Stimulated activated CD8-positive, alpha-beta memory T cell treated with anti-CD3 and anti-CD28 coated beads, Interleukin-4, amount 100 ng/mL, for 48 hours (primary cell): ENCODE data around the gene SCNM1.
"Not testable (repeated sequence)": the region's sequence is repeated elsewhere in the genome, so short reads cannot be mapped to it uniquely, and the experiment has no call there.

Source experiments
- DNase-seq: peaks from one replicate; pipeline ENCODE4 v3.0.0-alpha.2; 2020

Gene SCNM1

DNA sequence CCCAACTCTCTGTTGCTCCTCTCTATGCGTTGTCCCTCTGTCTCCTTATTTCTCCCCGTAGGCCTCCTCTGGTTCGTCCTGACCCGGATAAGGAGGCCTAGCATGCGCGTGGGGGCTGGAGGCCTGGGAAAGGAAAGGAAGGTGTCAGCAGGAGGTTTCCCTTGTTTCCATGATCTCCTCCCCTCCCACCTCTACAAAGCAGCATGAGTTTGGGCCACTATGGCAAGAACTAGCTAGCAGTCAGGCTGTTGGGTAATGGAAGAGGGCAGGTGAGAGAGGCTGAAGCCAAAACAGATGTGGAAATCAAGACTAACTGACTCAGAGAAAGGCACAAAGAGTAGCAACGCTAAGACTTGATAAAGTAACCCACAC is 18.8 kb upstream of the SCNM1 start:
- DNase-seq: peak; percentile 32

DNA sequence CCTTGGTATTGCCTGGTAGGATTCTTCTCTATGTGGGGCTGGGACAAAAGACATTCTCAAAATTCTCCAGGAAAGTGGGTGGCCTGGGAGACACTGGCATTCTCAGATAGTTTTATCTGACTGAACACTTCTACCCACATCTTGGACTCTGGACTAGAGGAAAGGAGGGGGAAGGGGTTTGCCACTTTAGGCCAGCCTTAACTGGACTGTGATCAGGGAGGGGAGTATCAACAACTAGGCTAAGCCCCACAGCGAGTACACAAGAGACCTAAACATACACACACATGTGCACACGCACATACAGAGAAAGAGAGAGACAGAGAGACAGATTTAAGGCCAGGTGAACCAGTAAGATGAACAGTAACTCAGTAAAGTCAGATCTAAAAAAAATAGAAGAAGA is 18.3 kb upstream of the SCNM1 start:
- DNase-seq: no peak

DNA sequence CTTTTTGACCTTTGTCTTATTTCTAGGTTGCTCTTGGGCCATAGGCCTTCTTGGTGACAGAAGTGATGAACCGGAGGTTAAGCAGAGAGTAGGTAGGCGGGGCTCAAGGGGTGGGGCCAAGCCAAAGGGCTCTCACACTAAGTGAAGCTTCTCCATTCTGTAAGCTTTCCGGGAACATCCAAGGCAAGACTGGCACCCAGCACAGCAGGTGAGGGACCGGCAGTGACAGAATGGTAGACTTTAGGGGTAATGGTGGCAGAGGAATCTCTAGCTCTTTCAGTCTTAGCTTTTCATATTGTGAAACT is 9.5 kb upstream of the SCNM1 start, which contains the start of gene TNFAIP8L2:
Gene TNFAIP8L2 (plus strand): TSS at position 135 of the 305 bp plus-strand sequence. CDS start 2,049 bp downstream, outside the sequence.
- peak; percentile 88 for DNase-seq

DNA sequence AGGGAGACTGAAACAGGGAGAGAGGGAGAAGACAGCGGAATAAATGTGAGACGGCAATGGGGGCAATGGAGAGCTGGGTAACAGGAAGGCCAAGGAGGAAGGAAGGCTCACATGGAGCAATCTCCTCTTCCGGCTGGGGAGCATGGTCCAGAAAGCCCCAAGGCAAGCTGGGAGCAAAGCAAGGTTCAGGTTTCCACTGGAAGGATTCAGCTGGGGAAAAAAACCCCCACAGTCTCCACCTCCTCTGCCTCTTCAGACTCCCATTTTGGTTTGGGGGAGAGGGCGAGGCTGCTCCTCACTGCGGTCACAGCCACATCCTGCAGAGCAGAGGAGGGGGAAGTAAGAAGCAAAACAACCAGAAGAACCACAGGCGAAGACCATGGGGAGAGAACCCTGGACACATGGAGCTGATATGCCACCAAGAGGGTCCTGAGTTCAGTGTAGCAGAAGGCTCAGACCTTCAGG is 8.8 kb upstream of the SCNM1 start:
- DNase-seq: peak; percentile 73

DNA sequence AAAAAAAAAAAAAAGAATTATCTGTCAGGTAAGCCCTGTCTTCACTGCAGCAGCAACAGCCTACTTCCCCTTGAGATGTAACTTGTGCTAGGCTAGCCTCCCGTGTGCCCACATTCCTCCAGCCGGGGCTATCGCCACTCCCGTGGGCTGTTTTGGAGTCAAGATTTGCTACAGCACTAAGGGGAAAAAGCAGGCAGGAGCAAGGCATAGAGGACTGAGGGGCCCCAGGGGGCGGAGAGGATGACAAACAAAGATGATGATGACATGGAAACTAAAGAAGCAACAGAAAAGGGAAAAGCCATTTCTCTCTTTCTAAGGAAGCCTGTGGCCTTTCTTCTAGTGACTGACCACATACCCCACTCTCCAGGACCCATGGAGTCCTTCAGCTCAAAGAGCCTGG is 7.6 kb upstream of the SCNM1 start:
- peak; percentile 79 for DNase-seq

DNA sequence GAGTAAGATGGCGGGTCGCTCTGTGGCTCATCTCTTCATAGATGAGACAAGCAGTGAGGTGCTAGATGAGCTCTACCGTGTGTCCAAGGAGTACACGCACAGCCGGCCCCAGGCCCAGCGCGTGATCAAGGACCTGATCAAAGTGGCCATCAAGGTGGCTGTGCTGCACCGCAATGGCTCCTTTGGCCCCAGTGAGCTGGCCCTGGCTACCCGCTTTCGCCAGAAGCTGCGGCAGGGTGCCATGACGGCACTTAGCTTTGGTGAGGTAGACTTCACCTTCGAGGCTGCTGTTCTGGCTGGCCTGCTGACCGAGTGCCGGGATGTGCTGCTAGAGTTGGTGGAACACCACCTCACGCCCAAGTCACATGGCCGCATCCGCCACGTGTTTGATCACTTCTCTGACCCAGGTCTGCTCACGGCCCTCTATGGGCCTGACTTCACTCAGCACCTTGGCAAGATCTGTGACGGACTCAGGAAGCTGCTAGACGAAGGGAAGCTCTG is 7.1 kb upstream of the SCNM1 start:
- peak; percentile 48 for DNase-seq

DNA sequence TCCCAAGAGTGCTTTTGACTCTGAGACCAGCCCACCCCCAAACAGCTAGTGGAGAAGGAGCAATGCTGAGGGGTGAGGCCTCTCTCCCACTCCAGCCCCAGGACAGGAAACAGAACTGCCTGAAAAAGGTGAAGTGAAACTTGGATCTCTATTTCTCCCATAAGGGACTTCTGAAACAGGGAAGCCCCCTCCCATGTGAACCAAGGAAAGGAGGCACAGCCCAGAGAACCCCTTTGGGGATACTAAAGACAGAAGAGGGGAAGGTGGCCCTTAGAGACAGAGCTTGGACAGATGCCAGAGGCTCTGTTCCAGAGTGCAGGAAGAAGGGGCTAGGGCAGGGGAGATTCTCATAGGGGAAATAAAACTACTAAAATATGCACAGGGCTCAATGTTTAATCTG is 6.6 kb upstream of the SCNM1 start:
- no peak for DNase-seq

DNA sequence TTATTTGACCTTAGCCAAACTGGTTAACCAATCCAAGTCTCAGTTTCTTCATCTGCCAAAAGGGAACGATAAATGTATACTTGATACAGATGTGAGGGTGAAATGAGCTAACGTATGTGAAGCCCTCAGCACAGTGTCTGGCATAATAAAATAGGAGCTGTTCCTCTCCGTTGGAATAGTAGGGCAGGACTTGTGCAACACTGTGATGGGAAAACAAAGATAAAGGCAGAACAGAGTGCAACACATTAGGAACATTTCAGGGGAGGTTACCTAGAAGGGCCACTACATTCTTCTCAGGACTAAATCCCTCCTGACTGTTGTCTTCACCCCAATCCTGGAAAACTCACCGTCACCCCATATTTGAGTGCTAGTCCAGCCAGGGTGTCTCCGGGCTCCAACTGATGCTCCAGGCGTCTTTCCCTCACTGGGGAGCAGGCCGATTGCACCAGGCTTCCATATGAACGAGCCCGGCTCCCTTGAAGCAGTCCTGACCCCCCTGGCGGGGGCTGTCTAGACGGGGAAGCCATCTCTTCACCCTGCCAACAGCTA is 1.1 kb upstream of the SCNM1 start:
- DNase-seq: no peak

DNA sequence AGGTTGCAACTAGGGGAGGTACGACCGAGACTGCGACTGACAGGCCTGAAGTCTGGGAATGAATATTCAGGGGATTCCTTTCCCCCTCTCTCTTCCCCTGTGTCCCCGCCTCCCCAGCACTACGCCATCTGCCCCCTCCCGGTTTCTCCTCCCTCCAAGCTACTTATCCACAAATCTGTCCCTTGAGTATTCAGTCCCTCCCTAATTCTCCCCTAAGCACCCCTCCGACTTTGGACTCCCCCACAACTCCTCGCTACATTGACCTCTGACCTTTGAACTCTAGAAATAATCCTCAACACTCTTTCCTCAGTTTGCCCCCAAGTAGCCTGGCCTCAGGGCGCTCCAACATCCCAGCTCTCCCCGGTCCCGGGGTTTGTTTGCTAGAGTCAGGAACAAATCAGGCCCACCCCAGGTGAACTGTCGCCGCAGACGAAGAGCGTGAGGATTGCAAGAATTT is 635 bp upstream of the SCNM1 start:
- peak; percentile 40 for DNase-seq

DNA sequence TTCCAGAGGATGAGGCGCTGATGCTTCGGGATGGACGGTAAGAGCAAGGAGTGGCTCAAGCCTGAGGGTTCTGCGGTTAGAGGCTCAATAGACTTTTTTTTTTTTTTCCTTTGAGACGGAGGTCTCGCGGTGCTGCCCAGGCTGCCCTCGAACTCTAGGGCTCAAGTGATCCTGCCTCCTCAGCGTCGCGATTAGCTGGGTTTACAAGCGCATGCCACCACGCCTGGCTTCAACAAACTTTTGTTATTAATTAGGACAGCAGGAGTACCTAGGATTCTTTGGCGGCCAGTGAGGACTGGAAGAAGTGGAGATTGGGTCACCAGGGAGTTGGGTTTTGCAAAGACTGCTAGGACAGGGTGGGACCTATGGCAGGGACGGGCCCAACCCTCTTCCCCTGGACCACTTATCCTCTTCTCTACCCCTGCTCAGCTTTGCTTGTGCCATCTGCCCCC is 587 bp downstream of the SCNM1 start:
- no peak for DNase-seq

DNA sequence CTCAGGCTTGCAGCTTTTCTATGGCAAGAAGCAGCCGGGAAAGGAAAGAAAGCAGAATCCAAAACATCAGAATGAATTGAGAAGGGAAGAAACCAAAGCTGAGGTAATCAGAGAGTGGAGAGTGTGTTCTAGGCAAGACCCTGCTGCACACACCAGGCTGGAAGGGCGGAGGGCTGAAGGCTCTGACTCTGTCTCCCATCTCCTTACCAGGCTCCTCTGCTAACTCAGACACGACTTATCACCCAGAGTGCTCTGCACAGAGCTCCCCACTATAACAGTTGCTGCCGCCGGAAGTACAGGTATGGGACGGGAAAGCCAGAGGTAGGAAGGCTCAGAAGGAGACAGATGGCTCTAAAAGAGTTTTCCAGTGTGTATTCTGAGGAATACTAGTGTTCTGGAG is 1.2 kb downstream of the SCNM1 start:
- no peak for DNase-seq

DNA sequence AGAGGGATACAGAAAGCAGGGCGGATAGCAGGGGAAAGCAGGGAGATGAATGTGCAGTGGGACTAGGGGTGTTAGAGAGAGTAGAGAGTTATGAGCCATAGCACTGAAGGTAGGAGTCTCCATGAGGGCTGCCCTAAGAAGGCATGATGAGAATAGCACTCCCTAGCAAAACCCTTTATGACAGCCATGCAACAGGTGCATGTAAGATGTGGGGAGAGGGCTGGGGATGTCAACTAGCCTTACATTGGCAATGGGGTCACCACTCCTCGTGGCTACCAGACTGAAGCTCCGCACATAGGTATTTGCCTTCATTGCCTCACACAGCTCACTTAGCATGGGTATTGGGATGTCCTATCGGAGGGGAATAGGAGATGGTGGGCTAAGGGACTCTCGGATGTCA is 5.2 kb downstream of the SCNM1 start:
- no peak for DNase-seq

DNA sequence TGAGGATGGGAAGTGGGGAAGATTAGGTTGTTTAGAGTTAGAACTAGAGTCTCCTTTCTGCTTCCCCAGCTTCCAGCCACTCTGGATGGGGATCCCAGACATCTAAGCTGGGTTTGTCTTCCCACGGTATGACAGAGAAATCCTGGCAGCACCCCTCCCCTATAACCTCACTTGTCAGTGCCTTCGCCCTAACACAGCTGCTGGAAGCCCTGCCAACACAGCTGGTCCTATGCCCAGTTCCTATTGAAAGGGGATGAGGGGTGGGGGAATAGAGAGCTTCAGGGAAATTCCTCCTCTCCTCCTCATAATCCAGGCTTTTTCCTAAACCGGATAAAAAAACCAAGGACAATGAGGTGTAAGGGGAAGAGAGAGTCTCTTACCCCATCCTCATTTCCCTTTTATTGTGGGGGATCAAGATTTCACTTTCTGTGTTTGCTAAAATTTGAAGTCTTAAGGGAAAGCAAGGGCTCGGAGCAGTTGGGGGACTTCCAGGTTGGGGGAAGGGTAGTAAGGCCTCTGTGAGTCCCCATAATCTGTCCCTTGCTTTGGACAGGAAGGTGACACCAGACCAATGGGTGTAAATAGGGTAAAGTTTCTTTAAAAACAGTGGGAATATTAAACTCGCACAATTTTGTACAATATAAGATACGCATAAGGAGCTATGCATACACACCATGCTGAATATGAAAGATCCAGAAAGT is 9.2 kb downstream of the SCNM1 start:
- DNase-seq: no peak

DNA sequence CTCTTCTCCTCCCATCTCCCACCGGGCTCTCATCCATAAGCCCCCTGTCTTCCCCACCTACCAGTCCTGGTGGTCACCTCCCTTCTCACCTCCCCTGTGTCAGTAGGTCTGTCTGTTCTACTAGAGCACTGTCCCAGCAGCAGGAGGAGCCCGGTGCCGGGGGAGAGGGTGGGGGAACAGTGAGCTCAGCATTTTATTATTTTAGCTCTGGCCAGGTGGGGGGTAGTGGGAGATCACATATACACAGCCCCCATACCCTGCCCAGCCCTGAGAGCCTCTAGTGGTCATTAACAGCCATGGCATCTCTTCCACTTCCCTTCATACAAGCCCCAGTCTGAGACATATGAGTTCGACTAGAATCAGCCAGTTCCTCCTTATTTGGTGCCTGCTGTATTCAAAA is 9.9 kb downstream of the SCNM1 start, which contains the start of gene TMOD4:
Gene TMOD4 (minus strand): TSS at position 119 of the 400 bp plus-strand sequence. CDS start 1,106 bp downstream, outside the sequence.
- DNase-seq: no peak

DNA sequence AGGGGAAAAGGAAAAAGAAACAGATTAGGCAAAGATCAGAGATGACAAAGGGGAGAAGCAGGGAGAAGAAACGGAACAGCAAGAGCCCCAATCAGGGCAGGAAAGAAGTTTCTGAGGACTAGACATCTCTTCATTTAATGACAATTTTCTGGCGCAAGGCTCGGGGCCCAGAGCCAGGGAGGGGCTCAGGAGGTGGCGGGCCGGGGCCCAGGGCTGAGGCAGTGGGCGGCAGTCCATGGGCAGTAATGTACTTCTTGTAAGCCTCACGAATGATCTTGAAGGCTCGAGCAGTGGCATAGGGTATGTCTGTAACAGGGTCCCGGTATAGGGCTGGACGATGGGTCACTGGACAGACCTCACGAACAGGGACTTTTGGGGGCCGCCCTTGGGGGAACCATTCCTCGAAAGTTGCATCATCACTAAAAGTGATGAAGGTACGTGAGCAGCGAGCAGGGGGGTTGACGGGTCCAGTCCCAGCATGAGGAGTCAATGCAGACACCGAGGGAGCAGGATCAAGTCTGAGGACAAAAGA is 10.6 kb downstream of the SCNM1 start:
- no peak for DNase-seq

DNA sequence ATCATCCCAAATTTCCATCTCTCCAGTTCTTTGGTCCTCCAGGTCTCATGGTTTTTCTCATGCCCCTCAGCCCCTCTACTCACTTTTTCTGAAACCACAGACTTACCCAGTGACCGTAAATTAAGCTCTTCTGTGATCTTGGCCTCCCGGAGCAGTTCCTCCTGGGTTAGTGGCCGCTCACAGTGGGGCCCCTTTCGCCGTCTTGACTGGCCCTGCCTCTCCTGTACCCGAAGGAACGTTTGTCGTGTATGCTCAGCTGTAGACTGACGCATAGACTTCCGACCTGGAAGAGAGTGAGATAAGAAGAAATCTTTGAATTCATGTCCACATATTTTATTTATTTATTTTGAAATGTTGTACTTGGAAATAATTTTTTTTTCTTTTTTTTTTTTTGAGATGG is 18.3 kb downstream of the SCNM1 start:
- DNase-seq: no peak

DNA sequence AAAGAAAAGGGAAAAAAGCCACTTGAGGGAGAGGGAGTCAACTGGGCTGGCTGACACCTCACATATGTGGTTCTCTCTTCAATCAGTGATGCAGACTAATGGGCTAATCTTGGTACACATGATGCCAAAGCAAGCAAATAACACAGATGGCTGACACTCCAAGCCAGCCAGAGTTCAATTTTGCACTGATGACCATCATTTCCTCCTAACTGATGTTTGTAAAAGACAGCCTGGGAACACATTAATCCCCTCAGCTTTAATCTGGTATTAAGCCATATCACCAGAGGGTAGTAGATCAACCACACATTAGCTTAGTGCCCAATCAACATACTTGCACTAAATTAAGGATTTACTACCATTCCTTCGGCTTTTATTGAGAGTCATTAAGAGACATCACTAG is 21.3 kb downstream of the SCNM1 start:
- no peak for DNase-seq

DNA sequence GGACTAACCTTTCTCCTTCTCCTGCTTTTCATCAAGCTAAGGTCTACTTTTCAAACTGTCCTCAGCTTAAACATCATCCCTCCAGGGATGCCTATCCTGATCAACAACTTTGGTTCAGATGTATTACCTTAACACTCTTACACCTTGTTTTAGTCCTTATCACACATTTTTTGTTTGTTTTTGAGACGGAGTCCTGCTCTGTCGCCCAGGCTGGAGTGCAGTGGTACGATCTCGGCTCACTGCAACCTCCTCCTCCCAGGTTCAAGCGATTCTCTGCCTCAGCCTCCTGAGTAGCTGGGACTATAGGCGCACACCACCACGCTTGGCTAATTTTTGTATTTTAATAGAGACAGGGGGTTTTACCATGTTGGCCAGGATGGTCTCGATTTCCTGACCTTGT is 22.7 kb downstream of the SCNM1 start:
- not testable (repeated sequence) for DNase-seq

DNA sequence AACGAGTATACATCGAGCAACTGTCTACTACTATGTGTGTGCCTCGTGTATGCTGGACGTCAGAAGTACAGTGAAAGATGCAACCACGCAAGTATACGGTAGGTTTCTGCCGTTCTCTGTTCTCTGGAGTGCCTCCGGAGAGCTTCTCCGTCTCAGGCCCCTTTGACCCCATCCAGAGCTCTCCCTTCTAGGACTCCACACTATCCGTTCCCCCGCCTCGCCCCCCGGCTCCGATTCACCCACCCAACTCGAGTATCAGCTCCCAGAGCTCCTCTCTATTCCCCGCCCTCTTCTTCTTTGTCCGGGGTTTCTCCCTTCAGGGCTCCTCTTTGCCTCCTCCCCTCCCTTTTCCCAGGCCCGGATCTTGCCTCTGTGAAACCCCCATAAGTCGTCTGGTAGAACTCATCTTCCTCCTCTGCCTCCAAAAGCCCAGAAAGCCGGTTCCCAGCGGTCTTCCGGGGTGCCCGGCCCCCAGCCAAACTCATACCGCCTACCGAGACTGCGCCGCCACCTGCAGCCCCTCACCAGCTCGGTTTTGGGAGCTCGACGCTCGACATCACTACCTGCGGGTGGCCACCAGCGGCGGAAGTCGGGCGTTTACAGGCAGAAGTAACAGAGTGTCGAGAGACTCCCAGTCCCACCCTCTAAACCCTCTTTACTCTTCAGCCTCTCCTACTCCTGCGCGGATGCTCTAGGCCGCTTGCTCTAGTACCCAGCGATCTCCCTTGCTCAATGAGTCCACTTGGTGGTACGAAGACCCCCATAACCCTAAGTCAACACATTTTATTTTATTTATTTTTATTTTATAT is 23.9 kb downstream of the SCNM1 start, which contains the start of gene VPS72:
Gene VPS72 (minus strand): TSS at position 561 of the 809 bp plus-strand sequence. CDS start 76 bp downstream, at position 485.
- peak; percentile 87 for DNase-seq

DNA sequence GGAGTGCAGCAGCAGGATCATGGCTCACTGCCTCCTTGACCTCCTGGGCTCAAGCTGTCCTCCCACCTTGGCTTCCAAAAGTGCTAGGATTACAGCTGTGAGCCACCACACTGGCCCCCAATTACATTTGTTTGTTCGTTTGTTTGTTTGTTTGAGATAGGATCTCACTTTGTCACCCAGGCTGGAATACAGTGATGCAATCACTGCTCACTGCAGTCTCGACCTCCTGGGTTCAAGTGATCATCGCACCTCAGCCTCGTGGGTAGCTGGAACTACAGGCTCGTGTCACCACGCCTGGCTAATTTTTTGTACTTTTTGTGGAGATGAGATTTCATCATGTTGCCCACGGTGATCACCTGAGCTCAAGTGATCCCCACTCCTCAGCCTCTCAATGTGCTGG is 26.1 kb downstream of the SCNM1 start:
- DNase-seq: no peak

DNA sequence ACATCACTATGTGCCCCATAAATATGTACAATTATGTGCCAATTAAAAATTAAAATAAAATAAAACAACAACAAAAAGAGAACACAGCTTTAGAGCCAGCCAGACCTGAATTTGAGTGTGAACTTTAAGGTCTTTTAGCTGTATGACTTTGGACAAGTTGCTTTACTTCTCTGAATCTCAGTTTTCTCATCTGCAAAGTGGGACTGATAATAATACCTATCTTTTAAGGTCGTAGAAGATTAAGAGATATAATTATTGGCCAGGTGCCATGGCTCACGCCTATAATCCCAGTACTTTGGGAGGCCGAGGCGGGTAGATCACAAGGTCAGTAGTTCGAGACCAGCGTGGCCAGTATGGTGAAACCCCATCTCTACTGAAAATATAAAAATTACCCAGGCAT is 27.4 kb downstream of the SCNM1 start:
- DNase-seq: no peak

DNA sequence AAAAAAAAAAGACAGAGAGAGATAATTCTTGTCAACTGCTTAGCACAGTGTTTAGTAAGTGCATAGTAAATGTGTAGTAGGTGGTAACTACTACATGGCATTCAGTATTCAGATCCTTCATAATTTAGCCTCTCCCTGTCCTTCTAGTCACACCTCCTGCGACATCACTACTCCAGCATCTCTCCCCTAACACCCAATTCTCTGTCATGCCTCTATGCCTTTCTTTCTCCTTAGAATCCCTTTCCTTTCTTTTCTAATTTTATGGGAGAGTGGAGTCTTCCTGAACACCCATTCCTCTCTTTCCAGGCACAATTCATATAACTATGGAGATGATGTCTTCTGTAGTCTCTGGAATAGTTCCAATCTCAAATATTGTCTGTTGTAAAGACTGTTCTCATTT is 27.9 kb downstream of the SCNM1 start:
- no peak for DNase-seq

DNA sequence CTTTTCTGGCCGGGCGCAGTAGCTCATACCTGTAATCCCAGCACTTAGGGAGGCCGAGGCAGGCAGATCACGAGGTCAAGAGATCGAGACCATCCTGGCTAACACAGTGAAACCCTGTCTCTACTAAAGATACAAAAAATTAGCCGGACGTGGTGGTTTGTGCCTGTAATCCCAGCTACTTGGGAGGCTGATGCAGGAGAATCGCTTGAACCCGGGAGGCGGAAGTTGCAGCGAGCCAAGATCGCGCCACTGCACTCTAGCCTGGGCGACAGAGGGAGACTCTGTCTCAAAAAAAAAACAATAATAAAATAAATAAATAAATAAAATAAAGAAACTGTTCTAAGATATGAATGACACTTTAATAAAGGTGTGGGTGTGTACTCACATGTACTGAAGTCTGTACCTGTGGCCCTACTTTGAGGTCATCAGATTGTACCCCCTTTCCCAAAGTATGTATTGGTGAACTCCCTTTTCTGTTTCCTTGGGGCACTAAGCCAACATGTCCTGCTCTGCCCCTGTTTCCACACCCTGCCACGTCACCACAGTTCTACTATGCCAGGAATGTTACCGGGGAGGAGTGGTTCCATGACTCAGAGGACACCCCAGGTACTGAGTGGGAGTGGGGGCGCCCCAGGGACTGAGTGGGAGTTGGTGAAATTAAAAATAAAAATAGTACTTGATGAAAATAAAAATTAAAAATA is 29.1 kb downstream of the SCNM1 start:
- not testable (repeated sequence) for DNase-seq
